ENCODE results near the gene C5orf24.

GRCh38 chr5:134803821-134804220 is 41.9 kb upstream of the C5orf24 start:
- TF ChIP-seq, protein P1, sequence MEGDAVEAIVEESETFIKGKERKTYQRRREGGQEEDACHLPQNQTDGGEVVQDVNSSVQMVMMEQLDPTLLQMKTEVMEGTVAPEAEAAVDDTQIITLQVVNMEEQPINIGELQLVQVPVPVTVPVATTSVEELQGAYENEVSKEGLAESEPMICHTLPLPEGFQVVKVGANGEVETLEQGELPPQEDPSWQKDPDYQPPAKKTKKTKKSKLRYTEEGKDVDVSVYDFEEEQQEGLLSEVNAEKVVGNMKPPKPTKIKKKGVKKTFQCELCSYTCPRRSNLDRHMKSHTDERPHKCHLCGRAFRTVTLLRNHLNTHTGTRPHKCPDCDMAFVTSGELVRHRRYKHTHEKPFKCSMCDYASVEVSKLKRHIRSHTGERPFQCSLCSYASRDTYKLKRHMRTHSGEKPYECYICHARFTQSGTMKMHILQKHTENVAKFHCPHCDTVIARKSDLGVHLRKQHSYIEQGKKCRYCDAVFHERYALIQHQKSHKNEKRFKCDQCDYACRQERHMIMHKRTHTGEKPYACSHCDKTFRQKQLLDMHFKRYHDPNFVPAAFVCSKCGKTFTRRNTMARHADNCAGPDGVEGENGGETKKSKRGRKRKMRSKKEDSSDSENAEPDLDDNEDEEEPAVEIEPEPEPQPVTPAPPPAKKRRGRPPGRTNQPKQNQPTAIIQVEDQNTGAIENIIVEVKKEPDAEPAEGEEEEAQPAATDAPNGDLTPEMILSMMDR (IDR thresholded peaks at IDR 0.05; ENCODE audit: borderline replicate concordance, extremely low read depth, low read length, poor library complexity, severe bottlenecking): no peak
- no peak for TF ChIP-seq EZH2 (IDR thresholded peaks at IDR 0.05; ENCODE audit: borderline replicate concordance, low read depth, low read length, severe bottlenecking)
